HG03045 (cell line): ENCODE measurements around the gene EVL.
"Not testable (repeated sequence)": the region's sequence is repeated elsewhere in the genome, so short reads cannot be mapped to it uniquely, and the experiment has no call there.

Source experiments
- ATAC-seq: cut with Tn5 transposase; IDR thresholded peaks from one replicate; pipeline ENCODE4 v1.9.1; 2021; ENCODE audit warnings: mild to moderate bottlenecking, moderate library complexity; ENCODE audit not compliant: unreplicated experiment

Gene EVL

GRCh38 chr14:100144645-100144995, 79.4 kb downstream of the EVL start:
- ATAC-seq, result no peak

- ATAC-seq, result no peak
These were observed 79.9 kb downstream of the EVL start for GRCh38 chr14:100144996-100145646.

GRCh38 chr14:100145682-100146464, 80.7 kb downstream of the EVL start:
- no peak for ATAC-seq

GRCh38 chr14:100146531-100147091, 81.4 kb downstream of the EVL start:
- ATAC-seq, result no peak

- no peak for ATAC-seq
These were observed 82.0 kb downstream of the EVL start for GRCh38 chr14:100147181-100147631.

DNA sequence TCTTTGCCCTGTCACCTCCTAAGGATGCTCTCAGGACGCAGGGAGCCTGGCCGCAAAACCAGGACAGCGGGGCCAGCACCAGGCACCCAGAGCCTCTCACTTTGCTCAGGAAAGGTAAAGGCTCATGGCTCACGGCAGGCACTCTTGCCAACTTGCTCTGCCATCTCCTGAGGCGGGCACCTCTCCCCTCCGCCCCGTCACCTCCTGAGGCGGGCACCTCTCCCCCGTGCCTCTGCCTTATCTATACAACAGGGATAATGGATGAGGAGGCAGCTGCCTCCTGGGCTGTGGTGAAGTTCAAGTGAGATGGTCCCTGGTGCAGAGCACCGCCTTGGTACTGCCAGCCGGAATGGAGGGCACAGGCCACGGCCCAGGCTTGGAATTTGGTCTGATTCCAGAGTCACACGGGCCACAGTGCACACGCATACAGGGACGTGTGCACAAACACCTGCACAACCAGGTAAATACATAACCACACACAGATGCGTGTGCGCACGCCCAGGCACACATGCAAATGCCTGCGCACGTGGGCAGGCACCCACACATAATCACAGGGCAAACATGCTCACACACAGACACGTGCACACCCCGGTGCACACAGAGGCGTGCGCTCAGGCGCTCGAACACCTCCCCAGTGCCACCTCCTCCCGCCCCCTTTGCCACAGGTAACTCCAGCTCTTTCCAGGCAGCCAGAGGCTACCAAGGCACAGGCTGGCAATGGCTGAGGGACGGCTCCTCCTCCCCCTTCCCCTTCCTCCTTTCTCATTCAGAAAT, 82.7 kb downstream of the EVL start:
- no peak for ATAC-seq

DNA sequence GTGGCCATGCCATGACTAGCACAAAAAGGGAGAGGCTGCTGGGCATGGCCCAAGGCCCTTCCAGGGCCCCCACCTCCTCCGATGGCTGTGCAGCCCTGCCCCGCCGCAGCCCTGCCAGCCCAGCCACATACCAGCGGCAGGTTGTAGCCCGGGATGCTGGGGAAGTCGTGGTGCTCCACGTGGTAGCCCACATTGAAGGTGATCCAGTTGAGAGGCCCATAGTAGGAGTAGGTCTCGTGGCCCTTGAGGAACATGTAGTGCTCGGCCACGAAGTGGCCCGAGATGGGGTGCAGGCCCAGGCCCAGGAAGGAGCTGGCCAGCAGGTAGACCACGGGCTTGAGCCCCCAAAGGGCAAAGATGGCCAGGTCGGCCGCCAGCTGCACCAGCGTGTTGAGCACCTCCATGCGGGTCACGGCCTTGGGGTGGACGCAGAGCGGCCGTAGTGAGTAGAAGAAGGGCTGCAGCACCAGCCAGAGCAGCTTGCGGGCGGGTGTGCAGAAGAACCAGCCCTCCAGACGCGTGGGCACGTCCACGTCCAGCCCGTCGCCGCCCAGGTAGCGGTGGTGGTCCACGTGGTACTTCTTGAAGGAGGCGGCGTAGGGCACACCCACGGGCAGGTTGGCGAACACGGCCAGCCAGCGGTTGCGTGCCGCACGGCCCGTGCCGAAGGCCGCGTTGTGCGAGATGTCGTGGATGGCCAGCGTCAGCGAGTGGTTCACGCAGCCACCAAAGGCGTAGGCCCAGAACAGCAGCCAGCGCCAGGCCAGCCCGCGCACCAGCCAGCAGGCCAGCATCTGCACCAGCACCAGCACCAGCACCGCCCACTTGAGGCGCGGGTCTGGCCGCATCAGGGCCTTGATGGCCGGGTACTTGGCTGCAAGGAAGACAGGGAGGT, 83.9 kb downstream of the EVL start:
- no peak for ATAC-seq

DNA sequence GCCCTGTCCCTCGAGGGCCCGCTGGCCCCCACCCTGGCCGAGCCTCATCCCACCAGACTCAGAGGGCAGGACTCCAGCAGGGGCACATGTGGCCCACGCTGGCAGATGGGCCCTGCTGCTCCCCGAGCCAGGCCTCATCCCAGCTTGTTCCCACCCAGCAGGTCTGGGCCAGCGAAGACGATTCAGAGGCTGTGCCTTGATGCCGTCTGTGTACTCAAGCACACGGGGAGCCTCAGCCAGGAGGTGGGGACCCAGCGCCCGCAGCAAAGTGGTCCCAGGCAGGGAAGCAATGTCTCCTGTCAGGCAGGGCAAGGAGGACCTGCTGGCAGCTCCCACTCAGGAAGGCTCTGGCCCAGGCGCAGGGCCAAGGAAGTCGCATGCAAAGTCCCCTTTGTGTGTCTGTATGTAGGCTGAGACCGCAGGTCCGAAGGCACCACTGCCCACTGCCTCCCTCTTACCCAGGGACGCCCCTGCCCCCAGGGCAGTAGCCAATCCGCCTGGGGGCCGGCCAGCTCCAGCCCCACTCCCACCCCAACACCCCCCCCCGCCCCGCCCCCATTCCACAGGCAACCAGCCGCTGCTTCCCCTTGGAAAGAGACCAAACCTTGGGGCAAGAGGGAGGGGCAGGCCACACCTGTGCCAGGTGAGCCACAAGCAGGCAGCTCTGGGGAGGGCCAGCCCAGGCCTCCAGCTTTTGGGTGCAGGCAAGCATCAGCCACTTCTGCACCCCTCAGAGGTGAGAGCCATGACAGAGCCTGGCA, 84.8 kb downstream of the EVL start:
- ATAC-seq, result no peak

- no peak for ATAC-seq
These were observed 85.8 kb downstream of the EVL start for GRCh38 chr14:100150932-100151587.

- ATAC-seq, result no peak
These were observed 86.9 kb downstream of the EVL start for GRCh38 chr14:100152091-100152490.

DNA sequence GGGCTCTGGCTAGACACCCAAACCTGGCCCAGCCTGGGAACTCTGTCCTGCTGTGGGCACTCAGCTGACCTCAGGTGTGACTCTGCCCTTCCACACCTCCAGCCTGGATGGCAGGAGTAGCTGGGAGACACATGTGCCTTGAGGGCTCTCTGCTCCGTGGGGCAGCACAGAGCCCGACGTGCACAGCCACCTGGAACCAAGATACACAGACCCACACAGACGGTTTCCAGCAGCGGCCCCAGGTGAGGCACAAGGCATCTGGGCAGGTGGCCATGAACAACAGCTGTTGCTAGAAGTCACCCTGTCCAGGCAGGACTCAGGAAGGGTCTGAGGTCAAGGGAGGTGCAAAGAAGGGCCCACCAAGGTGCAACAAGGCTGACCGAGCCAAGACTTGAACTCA, 88.3 kb downstream of the EVL start:
- no peak for ATAC-seq

GRCh38 chr14:100155049-100155621, 89.9 kb downstream of the EVL start:
- no peak for ATAC-seq

DNA sequence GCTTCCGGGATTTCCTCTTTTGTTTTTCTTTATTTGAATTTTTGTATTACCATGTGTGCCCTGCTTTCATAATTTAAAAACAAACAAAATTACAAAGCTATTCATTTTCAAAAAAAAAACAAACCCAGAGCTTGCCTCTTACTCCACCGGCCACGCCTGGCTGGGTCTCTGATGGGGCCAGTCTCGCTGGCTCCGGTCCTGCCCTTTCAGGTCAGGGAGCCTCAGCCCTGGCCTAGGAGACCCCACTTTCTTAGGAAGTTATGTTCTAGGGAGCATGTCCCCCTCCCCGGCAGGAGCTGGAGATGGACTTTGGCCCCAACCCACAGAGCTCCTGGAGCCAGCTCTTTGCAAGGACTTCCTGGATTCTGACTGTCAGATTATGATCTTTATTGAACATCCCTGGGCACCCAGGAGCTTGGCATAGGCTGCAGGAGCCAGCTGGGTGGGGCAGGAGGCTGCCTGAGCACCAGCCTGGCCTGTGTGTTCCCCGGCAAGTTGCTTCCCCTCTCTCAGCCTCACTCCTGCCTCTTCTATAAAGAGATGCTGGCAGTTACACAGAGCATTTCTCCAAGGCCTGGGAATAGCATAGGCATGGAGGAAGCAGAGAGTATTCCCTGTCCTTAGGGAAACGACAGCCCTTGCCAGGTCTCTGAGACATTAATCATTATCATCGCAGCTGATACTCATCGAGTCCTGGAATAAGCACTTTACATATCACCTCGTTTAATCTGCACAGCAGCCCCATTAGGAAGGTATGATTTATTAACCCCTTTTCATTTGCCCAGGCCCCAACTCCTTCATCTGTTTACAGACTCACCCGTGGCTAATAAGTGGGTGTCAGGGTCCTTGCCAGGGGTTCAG, 90.8 kb downstream of the EVL start:
- ATAC-seq, result no peak

DNA sequence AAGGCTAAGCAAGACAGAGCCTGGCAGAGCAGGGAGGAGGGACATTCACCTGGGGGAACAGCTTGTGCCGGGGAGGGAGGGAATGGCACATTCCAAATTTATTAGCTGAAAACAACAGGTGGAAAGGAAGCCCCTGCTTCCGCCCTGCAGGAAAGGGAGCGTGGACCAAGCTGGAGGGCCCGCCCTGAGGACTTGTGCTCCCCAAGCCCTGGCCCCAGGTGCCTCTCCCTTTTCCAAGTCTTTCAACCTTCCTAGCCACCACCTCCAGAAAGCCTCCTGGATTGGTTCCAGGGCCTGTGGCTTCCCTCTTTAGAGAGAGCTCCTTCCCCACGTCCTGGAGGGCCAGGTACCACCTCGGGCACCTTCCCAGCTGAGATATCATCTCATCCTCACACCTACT, 91.6 kb downstream of the EVL start:
- ATAC-seq, result no peak

DNA sequence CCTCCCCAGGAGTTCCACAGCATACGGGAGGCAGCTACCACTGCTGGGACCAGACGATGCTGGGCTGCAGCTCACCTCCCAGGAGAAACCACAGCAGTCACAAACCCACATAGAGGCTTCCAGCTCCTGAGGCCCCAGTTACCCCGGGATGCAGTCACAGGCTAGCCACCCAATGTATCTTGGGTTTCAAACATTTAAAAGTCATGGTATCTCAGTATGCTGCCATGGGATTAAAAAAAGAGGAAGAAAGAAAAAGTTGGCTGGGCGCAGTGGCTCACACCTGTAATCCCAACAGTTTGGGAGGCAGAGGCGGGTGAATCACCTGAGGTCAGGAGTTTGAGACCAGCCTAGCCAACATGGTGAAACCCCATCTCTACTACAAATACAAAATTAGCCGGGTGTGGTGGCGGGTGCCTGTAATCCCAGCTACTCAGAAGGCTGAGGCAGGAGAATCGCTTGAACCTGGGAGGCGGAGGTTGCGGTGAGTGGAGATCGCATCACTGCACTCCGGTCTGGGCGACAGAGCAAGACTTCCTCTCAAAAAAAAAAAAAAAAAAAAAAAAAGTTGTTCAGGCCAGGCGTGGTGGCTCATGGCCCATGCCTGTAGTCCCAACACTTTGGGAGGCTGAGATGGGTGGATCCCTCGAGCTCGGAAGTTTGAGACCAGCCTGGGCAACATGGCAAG, 92.5 kb downstream of the EVL start:
- not testable (repeated sequence) for ATAC-seq

DNA sequence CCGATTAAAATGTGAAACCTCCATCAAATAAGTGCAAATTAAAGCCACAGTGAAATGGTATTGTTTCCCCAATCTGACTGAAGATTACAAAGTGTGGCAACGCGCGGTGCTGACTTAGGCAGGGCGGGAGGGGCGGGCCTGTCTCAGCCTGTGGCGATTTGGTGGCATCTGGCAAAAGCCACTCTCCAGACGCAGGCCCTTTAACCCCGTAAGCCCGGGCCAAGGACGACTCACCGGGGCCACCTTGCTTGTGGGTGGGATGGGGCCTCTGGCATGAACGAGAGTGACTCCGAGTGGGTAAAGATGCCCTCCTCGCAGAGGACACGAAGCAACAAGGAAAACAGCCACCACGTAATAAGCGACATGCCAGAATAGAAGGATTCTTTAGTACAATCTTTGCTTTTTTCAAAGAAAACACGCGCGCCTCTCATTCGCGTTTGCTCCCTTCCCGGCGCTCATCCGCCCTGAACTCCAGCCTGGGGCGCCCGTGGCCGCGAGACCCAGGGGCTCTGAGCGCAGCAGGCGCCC, 93.4 kb downstream of the EVL start:
- ATAC-seq, result no peak
